Tibial nerve (tissue), 3 donors: ENCODE data around the gene SPATA9.

Source experiments
- POLR2A ChIP-seq, 2 donors: fragments of 450-650 bp; IDR thresholded peaks; one replicate each; pipeline ENCODE4 v1.6.1; 2017; ENCODE audit warnings: antibody characterized with exemption in 2 of 2, mild to moderate bottlenecking in 2 of 2, moderate library complexity in 2 of 2
- TF ChIP-seq, protein P1 (sequence below), 5 experiments: fragments of 200-600 bp in 3 of 5; fragments of 450-650 bp in 2 of 5; sonication (generic) in 3 of 5; IDR thresholded peaks; one replicate each; pipeline ENCODE4 v1.5.1; 2016 to 2019; ENCODE audit warnings: antibody characterized with exemption in 5 of 5, mild to moderate bottlenecking in 3 of 5, moderate library complexity in 2 of 5

GRCh38 chr5:95699337-95699736, 16.5 kb upstream of the SPATA9 start:
- TF ChIP-seq POLR2A (IDR thresholded peaks at IDR 0.05): no peak
- TF ChIP-seq, protein P1, sequence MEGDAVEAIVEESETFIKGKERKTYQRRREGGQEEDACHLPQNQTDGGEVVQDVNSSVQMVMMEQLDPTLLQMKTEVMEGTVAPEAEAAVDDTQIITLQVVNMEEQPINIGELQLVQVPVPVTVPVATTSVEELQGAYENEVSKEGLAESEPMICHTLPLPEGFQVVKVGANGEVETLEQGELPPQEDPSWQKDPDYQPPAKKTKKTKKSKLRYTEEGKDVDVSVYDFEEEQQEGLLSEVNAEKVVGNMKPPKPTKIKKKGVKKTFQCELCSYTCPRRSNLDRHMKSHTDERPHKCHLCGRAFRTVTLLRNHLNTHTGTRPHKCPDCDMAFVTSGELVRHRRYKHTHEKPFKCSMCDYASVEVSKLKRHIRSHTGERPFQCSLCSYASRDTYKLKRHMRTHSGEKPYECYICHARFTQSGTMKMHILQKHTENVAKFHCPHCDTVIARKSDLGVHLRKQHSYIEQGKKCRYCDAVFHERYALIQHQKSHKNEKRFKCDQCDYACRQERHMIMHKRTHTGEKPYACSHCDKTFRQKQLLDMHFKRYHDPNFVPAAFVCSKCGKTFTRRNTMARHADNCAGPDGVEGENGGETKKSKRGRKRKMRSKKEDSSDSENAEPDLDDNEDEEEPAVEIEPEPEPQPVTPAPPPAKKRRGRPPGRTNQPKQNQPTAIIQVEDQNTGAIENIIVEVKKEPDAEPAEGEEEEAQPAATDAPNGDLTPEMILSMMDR (IDR thresholded peaks at IDR 0.05): no peak
